Smooth muscle cell of trachea (primary cell): Measurements from ENCODE around the gene FBXO17. TPM values are rescaled to one million over a fixed set of nuclear protein-coding genes. Genes with fewer than 3 reads are reported as not detected.

Experiments used
- total RNA-seq: library from RNA; depleted of rRNA; stranded (reverse); fragments of >200 nt; gene quantifications from 2 replicates; pipeline ENCODE4 v1.2.1, GENCODE V29; 2014

Gene FBXO17
- total RNA-seq, result 28.1 and 49.3 TPM in 2 replicates

GRCh38 chr19:38975214-38975860 lies at the start of gene FBXO17:
FBXO17 (minus strand) TSS chr19:38975742; CDS start chr19:38950319, 25,423 bp downstream.

GRCh38 chr19:38930776-38931520 lies 44.6 kb downstream of the FBXO17 start, which contains the start of gene MRPS12:
MRPS12 (plus strand) TSS chr19:38930944; CDS start chr19:38931295, 351 bp downstream.

GRCh38 chr19:38929929-38930775 lies 45.4 kb downstream of the FBXO17 start, which contains the start of gene SARS2:
SARS2 (minus strand) TSS chr19:38930763; CDS start chr19:38930736, 27 bp downstream.

GRCh38 chr19:38899447-38900201 lies 75.9 kb downstream of the FBXO17 start, which contains the start of the genes NFKBIB and SIRT2:
NFKBIB (plus strand) TSS chr19:38899969; CDS start chr19:38900033, 64 bp downstream.
SIRT2 (minus strand) TSS chr19:38899618; CDS start chr19:38899521, 97 bp downstream.

Other genes with a start within 250 kb of the FBXO17 start
- 0.15 and 0.17 TPM in 2 replicates for gene CAPN12, start 231.3 kb downstream of the FBXO17 start, total RNA-seq
- gene LGALS7, start 202.2 kb downstream of the FBXO17 start, total RNA-seq, result not detected in 2 replicates
- gene LGALS7B, start 186.5 kb downstream of the FBXO17 start, total RNA-seq, result 0.73 TPM in 1 of 2 replicates, not detected in the other
- not detected in 2 replicates for gene LGALS4, start 162.8 kb downstream of the FBXO17 start, total RNA-seq
- gene ECH1, start 143.9 kb downstream of the FBXO17 start, total RNA-seq, result 12.2 and 33.6 TPM in 2 replicates
- gene HNRNPL, start 125.8 kb downstream of the FBXO17 start, total RNA-seq, result 259 and 326 TPM in 2 replicates
- 2.0 and 2.8 TPM in 2 replicates for gene RINL, start 97.5 kb downstream of the FBXO17 start, total RNA-seq
- 69.5 and 96.8 TPM in 2 replicates for gene SIRT2, start 76.1 kb downstream of the FBXO17 start, total RNA-seq
- 9.9 and 17.5 TPM in 2 replicates for gene NFKBIB, start 75.8 kb downstream of the FBXO17 start, total RNA-seq
- gene CCER2, start 63.6 kb downstream of the FBXO17 start, total RNA-seq, result not detected in 2 replicates
- gene SARS2, start 45.0 kb downstream of the FBXO17 start, total RNA-seq, result 13.9 and 14.5 TPM in 2 replicates
- gene MRPS12, start 44.8 kb downstream of the FBXO17 start, total RNA-seq, result 24.5 and 35.5 TPM in 2 replicates
- gene FBXO27, start 56.8 kb upstream of the FBXO17 start, total RNA-seq, result 0.58 and 7.4 TPM in 2 replicates
- gene ACP7, start 108.6 kb upstream of the FBXO17 start, total RNA-seq, result under 0.01 and 0.15 TPM in 2 replicates
- 7.8 and 11.8 TPM in 2 replicates for gene PAK4, start 150.0 kb upstream of the FBXO17 start, total RNA-seq
- under 0.01 TPM in 1 of 2 replicates, not detected in the other for gene NCCRP1, start 221.2 kb upstream of the FBXO17 start, total RNA-seq
- gene SYCN, start 228.5 kb upstream of the FBXO17 start, total RNA-seq, result not detected in 2 replicates